CMK (cell line): ENCODE measurements around the gene DAPK2.
"Not testable (repeated sequence)": the region's sequence is repeated elsewhere in the genome, so short reads cannot be mapped to it uniquely, and the experiment has no call there.

ENCODE experiments used
- DNase-seq: peaks from one replicate; pipeline ENCODE4 v3.0.0-alpha.2; 2010; ENCODE audit warnings: low read depth

The DAPK2 gene

DNA sequence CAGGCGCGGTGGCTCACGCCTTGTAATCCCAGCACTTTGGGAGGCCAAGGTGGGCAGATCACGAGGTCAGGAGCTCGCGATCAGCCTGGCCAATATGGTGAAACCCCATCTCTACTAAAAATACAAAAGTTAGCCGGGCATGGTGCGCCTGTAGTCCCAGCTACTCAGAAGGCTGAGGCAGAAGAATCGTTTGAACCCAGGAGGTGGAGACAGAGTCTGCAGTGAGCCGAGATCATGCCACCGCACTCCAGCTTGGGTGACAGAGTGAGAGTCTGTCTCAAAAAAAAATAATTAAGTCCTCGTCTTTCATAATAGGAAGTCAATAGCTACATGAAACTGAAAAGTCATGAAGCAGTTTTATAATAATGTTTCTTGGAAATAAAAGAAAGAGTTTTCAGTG is 7.4 kb upstream of the DAPK2 start:
- DNase-seq = not testable (repeated sequence)

DNA sequence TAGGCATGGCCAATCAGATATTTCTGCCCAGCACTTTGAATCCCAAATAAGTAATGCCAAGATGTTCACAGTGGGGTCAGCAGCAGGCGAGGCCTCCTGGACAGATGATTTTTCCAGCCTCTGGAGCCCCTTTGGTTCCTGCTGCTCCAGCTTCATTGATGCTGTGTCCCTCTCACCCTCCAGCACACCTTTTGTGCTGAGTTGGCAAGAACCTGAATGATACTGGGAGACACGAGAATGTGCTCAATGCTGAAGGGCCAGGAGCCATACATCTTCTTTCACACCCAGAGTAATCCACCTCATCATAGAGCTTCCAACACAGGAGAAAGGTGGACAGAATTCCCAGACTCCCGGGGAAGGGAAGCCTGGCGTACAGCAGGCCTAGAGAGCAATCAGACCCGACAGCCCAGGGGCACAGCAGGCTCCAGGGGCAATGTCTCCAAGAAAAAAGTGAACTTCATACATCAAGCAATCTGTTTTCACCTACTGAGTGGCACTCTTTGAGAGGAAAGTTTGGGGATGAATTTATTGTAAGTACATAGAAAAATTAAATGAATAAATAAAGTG is 6.7 kb upstream of the DAPK2 start:
- DNase-seq = no peak

DNA sequence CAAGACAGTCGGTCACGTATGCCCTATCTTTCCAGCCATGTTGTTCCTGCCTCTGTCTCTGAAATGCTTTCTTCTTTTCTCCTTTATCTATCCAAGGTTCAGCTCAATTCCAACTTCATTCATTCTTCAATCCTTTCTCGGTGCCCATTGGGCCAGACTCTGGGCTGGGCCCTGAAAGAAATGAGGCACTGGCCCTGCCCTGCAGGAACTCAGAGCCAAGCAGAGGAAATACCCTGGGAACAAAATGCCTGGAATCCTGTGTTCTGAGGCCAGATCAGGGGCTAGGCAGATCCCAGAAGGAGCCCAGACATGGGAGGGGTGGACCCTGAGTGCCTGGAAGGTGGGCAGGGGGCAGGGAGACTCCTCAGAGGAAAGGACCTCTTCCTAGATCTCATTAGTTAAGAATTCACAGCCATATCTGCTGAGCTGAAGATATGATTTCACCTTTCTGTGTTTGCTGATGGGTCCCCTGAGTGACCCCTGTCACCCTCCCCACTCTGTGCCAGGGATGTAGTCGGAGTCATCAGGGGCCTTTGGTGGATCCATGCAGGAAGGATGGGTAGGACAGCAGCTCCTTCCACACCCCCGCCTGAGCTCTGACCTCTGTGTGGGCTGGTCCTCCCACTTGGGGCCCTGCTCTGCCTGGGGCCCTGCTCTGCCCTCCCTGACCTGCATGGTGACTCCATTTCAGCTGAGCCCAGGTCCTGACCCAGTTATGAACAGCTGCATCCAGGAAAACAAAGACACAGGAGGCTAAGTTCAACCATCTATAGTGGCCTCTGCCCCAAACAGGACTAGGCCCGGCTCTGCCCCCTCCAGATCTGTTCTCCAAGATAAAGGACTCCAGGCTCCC is 5.3 kb upstream of the DAPK2 start:
- DNase-seq = no peak

DNA sequence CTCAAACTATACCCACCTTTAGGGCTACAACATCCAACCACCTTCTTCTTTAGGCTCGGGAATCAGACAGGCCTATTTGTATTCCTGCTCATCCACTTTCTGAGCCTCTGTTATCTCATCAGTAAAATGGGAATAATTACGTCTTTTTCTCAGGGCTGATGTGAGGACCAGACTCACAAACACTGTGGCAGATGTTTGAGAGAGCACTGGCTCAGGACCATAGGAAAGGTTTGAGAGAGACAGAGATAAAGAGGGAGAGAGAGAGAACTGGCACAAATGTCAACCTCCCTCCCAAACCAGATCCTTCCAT is 4.8 kb upstream of the DAPK2 start:
- DNase-seq = no peak

DNA sequence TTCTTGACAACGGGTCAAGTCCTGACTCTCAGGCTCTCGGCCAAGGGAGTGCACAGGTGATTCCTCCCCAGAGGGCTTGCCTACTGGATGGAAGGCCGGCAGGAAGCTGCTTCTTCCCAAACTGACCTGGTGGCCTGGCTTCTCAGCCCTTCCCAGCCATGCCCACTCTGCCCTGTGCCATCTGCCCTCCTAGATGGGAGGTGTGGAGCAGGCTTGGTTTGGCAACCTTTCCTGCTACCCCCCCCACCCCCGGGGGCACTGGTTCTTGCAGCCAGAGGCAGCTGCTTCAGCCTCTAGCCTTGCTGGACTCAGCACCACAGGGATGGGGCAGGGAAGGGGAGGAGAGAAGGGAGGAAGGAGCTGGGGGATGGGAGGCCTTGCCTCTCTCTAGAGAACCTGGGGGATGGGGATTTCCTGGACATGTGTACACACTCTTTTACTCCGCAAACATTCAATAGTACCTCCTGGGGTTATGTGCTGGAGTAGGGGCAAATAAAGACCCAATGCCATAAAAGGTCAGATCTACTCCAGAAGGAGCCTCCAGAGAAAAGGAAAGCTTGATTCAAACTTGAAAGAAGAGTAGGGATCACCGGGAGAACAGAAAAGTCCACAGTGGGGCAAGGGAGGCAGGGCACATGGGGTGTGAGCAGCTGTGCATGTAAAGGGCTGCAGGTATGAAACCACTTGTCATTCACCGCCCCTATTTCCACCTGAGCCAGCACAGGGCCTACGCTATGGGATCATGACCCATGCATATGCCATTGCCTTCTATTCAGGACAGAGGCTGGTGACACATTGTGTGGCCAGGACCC is 4.2 kb upstream of the DAPK2 start:
- no peak for DNase-seq

DNA sequence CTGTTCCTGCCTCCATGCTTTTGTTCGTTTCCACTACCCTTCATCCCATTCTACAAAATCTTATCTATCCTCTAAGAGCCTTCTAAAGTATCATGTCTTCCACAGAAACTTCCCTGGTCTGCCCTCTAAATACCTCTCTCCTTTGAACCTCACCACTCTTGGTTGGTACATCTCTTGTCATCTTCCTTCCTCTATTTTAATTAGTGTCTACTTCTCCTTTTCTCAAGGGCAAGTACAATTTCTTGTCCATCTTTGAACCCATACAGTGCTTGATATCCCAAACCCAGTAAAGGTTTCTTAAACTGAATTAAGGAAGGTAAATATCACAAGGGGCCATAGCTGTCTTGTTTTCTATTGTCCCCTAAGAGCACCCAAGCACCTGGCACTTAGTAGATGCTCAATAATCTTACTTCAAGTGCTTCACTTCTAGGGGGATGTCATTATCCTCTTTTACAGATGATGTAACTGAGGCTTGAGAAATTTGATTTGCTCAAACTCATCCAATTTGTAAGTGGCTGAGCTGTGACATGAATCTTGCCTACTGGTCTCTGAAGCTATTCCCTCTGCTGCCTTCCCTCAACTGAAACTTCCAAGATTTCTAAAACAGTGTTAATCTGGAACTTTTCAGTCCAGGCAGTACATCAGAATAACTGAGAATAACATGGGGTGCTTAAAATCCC is 2.6 kb upstream of the DAPK2 start:
- no peak for DNase-seq

DNA sequence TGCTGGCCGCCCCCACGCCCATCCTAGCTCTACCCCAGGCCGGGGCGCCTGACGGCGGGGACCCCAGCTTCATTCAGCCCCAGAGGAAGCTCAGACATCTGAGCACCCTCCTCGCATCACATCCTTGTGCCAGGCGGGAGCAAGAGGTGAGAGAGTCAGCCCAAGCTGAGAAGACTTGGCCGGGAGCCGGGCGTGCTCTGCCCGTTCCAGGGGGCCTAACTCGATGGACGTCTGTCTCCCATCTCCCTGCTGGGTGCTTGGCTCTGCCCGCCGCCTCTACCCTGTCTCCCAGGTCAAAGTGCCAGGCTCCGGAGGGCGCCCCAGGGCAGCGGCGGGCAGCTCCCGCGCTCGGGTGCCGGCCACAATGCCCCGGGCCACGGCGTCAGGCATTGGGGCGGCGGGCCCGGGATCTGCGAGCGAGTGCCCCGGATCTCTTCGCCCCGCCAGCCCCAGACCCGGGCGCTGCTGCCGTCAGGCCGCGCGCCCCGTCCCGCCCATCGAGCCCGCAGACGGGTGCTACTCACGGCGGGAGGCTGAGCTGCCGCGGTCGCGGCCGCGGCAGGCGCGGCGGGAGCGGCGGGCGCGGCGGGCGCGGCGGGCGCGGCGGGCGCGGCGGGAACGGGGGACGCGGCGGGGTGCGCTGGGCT is 388 bp downstream of the DAPK2 start:
- no peak for DNase-seq

DNA sequence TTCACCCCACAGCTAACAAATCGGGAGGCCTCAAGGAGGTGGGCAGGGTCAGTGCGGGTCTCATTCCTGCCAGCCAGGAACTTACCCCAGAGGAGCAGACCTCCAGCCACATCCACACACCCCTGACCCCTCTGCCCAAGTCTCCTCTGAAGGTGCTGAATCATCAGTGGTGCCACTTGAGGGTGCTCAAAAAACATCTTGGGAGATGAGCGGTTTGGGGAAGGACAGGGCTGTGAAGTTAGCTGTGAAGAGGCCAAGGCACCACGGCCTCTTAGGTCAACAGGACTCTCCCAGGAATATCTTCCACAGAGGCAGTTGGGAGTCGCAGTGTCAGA is 1.2 kb downstream of the DAPK2 start:
- no peak for DNase-seq

DNA sequence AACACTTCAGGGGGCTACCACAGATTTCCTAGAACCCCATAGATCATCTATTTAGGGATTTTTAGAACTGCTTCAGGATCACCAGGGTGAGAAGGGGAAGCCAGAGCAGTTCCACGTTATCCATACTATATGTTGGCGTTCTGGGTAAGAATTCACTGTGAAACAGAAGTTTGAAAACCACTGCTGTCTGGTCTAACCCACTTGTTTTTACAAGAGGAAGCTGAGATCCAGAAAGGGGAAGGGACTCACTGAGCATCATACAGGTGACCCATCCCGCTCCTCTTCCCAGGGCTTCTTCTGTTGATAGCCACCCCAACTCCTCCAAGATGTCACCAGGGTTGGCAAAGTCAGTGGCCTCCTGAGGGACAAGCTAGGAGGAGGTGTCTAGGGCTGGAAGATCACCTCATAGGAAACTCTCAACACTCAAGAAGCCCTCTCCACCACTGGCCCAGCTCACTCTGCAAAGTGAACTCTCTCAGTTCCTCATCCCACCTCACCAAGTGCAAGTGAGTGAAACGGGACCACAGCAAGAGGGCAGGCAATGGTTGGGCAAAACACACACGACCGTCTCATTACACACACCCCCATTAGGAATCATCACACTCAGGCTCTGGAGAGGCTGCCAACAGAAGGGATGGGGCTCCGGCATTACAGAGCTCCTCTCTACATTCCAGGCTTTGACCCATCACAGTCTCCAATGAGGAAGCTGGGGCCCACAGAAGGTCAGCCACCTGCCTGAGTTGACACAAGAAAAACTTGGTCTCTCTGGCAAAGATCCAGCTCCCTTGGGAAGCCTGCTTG is 1.8 kb downstream of the DAPK2 start:
- no peak for DNase-seq

DNA sequence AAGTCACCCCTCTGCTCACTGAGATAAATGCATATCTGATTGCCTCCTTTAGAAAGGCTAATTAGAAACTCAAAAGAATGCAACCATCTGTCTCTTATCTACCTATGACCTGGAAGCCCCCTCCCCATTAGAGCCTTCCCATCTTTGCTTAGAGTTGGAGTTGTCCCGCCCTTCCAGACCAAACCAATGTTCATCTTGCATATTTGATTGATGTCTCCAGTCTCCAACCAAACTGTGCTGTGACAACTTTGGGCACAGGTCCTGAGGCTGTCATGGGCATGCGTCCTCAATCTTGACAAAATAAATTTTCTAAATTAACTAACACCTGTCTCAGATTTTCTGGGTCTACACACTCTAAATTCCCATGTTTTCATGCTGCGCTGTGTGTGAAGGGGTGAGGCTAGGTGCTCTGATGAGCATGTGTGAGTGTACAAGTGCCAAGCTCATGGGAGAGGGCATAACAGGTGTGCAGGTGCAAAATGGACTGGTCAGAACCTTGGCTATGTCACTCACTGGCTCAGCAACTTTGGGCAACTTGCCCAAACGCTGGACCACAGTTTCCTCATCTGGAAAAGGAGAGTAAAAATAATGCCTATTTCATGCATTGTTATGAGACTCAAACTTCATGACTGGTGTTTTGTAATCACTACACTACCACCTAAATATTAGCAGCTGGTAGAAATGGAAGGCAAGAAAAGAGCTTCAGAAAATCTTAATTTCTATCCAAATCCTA is 7.2 kb downstream of the DAPK2 start:
- no peak for DNase-seq

DNA sequence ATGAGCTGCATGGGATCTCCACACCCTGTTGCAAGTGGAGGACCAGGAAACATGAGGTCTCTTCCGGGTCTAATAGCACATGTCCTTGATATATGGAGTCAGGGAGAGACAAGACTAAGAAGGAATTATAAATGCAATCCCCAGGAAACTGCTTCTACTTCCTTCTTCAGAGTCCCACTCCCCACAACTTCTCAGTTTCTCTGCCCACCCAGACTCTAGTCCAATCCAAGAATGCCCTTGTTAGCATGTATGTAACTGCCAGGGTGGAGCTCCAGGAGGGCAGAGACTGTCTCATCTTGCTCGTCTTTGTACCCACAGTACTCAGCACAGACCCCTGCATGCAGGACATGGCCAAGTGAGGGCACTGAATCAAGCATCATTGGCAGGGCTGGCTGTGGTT is 8.3 kb downstream of the DAPK2 start:
- no peak for DNase-seq

DNA sequence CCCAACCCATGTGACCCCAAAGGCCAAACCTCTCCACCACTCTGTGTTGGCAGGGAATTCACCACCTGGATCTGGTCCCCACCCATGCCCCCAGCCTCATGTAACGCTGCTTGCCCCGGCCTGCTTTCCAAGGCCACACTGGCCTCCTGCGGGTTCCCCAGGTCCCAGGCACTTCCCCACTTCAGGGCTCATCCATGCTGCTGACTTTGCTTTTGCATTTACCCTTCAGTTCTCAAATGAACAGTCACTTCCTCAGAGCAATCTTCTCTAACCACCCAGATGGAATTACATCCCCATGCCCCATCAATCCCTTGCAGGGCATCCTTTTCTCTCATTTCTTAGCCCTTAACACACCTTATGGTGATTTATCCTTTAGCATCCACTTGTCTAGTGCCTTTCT is 9.2 kb downstream of the DAPK2 start:
- no peak for DNase-seq

DNA sequence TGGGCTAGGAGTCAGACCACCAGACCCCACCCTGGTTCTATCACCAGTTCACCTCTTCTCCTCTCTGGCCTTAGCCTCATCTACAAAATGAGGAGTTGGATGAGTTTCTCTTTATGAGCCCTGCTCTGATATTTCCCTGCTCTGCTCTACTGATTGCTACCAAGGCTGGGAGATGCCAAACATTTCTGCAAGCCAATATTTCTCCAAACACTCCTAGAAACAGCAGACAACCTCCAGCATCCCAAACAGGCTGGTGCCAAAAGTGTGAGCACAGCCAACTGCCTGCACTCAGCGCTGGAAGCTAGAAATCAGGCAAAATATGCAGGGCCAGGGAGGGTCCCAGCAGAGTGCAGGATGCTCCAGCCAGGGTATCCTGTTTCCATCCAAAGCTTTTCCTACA is 10.8 kb downstream of the DAPK2 start:
- no peak for DNase-seq

DNA sequence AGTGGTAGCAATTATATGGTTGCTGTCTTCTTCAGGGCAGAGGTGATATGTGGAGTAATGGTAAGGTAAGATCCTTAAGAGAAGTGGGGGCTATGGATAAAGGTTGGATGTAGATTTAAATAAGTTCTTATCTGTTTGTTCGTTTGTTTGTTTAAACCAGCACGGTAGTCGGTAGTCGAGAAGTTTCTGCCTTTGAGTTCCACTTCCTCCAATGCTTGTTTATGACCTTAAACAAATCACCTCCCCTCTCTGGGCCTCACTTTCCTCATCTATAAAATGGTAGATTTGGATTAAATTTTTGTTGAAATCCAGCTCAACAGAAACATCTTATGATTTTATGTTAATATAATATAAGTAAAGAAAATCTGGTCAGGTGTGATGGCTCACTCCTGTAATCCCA is 11.8 kb downstream of the DAPK2 start:
- DNase-seq = no peak

DNA sequence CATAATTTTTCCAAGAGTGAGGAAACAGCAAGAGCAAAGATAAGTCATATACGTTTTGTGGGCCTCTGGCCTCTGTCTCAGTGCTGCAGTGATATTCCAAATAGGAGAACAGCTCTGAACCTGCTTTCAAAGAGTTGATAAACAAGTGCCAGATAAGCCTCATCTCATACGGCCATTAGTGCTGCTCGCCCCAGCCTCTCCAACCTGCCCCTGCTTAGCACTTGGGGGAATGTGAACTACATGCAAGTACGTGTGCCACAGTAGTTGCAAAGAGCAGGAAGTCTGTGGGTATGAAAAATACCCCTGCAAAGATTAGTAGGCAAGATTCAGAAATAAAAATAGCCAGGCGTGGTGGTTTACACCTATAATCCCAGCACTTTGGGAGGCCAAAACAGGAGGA is 14.0 kb downstream of the DAPK2 start:
- DNase-seq = no peak

DNA sequence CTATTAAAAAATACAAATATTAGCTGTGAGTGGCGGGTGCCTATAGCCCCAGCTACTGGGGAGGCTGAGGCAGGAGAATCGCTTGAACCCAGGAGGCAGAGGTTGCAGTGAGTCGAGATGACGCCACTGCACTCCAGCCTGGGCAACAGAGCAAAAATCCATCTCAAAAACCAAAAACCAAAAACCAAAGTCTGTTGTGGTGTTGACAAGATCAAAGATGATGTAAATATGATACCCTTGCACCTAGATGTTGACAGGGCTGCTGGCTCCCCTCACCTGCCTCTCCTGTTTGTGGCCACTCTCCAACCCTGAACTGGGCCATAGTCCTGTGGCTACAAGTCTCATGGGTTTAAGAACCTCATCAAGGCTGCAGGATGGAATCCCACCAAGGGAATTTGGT is 16.2 kb downstream of the DAPK2 start:
- no peak for DNase-seq

DNA sequence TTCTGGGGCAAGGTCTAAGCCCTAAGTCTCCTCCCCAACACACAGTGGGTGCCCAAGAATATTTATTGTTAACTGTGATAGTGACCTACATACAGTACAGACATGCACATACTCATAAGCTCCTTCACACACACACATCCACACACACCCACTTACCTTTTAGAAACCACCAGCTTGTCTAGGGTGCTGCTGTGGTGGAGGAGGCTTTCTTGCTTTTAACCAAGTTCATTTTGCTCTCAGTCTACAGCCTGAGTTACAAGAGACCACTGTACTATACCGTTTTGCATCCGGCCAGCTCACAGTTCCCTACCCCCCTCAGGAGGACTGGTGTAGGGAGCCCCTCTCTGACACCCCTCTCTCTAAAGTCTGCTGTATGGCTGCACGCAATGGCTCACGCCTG is 16.7 kb downstream of the DAPK2 start:
- DNase-seq = no peak

DNA sequence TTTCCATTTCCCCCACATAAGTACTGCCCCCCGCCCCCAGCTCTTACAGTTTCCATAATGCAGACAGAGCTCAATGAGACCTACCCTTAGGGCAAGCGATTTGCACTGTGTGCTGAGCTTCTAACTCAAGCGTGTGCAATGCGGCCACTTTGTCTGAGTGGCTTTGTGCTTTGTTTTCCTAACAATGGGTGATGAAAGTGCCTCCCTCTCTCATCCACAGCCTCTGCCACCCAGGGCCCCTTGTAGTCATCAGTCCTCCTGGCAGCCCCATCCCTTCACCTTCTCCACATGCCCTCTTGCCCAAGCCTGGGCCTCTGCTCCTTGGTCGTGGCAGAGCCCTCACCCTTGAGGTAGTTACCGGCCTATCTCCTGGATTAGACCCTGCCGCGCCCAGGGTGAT is 17.2 kb downstream of the DAPK2 start:
- no peak for DNase-seq

DNA sequence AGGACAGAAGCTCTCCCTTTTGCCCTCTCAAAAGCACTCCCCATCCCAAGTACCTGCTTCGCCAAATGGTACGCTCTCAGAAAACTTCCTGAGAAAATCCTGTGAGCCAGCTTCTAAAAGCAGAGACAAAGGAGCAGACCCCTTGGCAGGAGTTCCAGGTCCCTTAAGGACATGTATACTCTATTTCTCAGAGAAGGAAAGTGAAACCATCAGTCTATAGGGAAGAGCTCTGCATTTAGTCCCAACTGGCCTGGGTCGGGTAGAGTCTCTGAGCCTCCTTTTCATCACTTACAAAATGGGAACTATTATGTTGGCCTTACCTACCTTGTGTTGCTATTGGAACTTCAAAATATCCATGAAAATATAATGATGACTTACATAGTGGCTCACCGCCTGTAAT is 19.7 kb downstream of the DAPK2 start:
- DNase-seq = no peak

DNA sequence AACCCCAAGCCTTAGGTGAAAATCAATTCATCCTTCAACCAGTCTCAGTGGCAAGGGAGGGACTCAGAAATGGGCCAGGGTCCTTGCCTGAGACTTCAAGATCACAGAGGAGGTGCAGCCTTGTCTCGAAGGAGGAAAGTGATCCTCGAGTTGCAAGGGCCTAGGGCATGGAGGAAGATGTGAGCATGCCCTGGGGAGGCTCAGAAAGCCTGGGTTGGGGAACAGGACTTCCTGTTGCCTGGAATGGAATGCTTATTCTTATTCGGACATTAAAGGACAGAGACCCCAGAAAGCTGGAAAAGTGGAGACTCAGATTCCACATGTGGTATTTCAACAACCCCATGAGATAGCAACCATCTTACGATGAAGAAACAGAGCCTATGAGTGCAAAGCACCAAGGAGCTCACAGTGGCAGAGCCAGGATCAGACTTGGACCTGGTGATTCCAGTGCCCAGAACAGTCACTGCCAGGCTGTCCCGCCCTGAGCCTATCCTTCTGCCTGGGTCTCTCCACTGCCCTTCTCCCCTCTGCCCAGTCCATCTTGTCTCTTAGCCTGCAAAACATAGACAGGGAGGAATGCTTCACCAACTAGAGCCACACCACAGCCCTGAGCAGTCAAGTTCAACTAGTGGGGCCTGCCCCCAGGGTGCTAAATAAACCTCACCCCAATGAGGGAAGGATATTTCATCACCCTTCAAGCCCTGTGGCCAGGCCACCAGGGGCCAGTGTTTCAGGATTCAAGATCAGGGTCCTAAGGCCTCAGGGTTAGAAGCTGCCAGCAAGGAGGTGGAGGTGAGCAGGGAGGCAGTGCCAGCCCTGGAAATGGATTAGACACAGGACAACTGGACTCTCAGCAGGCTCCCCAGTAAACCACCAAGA is 21.9 kb downstream of the DAPK2 start:
- DNase-seq = no peak
